Body of pancreas (tissue), 4 donors: Measurements from ENCODE around the gene HEXIM2.

Source experiments
- CTCF ChIP-seq, 7 experiments: fragments of 450-650 bp in 4 of 7; fragments of 200-600 bp in 3 of 7; sonication (generic) in 3 of 7; IDR thresholded peaks; one replicate each; pipeline ENCODE4 v1.5.1; 2016 to 2019; ENCODE audit warnings: antibody characterized with exemption in 7 of 7
- POLR2A ChIP-seq, 3 donors: fragments of 450-650 bp; IDR thresholded peaks; one replicate each; pipeline ENCODE4 v1.6.1; 2016; ENCODE audit warnings: antibody characterized with exemption in 3 of 3, mild to moderate bottlenecking in 2 of 3

DNA sequence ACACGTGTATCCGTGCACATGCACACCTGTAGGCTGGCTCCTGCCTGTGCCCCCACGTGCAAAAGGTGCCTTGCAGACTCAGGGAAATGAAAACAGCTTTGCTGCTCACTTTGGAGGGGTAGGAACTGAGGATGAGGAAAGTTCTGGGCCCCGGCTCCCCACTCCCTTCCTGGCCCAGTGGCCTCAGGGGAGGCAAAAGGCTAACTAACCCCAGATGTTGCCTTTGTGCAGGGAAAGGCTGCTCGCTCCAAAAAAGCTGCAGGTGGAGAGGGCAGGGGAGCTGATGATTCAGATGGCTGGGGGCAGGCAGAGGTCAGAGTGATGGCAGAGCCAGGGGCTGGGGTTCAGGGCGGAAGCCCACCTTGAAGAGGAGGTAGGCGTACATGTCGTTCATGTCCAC is 41.7 kb upstream of the HEXIM2 start:
- TF ChIP-seq CTCF (IDR thresholded peaks at IDR 0.05) (no peak), POLR2A (IDR thresholded peaks at IDR 0.05) (no peak)
